ENCODE measurements around the gene HPS4.

The HPS4 gene

GRCh38 chr22:26428515-26429457 is 54.8 kb downstream of the HPS4 start, which contains the start of gene ASPHD2:
TSS of gene ASPHD2 (plus strand) at chr22:26429260. CDS start at chr22:26433616, 4,356 bp downstream.
- TF ChIP-seq, protein P1, sequence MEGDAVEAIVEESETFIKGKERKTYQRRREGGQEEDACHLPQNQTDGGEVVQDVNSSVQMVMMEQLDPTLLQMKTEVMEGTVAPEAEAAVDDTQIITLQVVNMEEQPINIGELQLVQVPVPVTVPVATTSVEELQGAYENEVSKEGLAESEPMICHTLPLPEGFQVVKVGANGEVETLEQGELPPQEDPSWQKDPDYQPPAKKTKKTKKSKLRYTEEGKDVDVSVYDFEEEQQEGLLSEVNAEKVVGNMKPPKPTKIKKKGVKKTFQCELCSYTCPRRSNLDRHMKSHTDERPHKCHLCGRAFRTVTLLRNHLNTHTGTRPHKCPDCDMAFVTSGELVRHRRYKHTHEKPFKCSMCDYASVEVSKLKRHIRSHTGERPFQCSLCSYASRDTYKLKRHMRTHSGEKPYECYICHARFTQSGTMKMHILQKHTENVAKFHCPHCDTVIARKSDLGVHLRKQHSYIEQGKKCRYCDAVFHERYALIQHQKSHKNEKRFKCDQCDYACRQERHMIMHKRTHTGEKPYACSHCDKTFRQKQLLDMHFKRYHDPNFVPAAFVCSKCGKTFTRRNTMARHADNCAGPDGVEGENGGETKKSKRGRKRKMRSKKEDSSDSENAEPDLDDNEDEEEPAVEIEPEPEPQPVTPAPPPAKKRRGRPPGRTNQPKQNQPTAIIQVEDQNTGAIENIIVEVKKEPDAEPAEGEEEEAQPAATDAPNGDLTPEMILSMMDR (IDR thresholded peaks at IDR 0.05), result no peak
- Histone ChIP-seq H3K27ac (peak within 1 kb of the TSS in 1 of 2 donors; percentile 60), H3K4me3 (peak within 1 kb of the TSS; percentile 71)
- no peak for DNase-seq (ENCODE audit: low spot score)

GRCh38 chr22:26426924-26427323 is 56.7 kb downstream of the HPS4 start:
- TF ChIP-seq, protein P1 (IDR thresholded peaks at IDR 0.05), result no peak
- H3K4me3 ChIP-seq, result no peak overlapping the region

GRCh38 chr22:26418620-26419019 is 65.0 kb downstream of the HPS4 start:
- Histone ChIP-seq H3K27ac (no peak overlapping the region), H3K4me3 (no peak overlapping the region)
- DNase-seq (ENCODE audit: low spot score), result no peak
- TF ChIP-seq, protein P1 (IDR thresholded peaks at IDR 0.05), result no peak

More at GRCh38 chr22:26426924-26427323, 56.7 kb downstream of the HPS4 start:
- no peak for DNase-seq (ENCODE audit: low spot score)
- H3K27ac ChIP-seq, result no peak overlapping the region

DNA sequence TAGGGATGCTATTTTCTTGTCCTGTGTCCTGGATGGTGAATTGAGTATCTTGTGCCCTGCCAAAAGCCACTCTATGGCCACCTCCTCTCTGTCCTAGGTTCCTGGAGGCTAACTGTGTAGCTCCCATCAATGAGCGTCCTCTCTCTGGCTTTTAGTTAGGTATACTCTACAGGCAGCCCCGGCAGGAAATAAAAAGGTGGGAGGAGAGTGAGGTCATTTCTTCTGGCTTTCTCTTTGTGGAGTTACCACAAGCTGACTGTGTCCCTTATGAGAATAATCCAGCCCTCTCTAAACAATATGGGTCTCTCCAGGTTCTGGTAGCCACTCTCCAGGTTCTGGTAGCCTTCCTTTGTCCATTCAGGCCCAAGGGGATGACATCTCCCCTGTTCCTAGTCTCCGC is 66.2 kb downstream of the HPS4 start:
- no peak for DNase-seq (ENCODE audit: low spot score)
- TF ChIP-seq, protein P1 (IDR thresholded peaks at IDR 0.05), result no peak
- Histone ChIP-seq H3K4me3 (no peak overlapping the region), H3K27ac (no peak overlapping the region)

DNA sequence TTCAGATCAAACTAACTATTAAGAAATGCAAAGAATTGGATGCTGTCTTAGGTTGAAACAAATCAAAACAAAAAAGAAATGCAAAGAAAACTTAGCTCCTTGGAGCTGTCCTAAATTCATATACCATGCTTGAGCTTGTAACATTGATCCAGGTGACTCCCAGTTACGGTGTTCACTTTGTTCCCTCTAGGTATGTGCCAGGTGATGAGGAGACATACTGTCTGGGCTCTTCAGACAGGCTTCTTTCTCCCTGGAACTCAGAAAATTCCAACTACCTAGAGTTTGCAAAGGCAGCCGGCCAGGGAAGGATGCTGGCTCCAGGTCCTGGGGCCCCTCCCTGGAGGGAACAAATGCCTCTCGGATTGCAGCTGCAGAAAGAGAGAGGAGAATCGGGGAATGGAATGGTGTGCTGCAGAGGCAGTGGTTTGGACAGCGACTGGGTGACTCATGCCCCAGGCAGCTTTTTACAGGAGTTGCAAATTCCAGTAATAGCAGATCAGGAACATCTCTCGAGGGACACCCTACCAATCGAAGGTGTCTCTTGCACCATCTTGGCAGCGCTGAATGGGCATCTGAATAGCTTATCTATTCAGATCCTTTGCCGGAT is 66.8 kb downstream of the HPS4 start:
- no peak for DNase-seq (ENCODE audit: low spot score)
- no peak overlapping the region for H3K27ac ChIP-seq
- no peak overlapping the region for H3K4me3 ChIP-seq
- TF ChIP-seq, protein P1 (IDR thresholded peaks at IDR 0.05), result no peak

DNA sequence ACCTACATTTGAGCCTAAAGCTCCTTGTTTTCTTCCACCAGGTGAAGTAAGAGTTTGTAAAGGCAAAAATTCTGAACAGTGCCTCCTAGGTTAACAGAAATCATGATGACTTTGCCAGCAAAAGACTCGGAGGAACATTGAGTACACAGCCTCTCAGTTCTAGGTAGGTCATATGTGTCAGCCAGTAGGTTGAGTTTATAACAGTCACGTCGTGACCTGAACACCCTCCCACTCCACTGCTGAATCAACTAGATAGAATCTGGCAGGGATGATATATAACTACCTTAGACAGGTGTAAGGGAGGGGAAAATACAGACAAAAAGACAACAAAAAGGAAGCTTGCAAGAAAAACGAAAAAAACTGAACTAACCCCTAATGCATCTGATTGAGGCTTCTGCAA is 67.3 kb downstream of the HPS4 start:
- TF ChIP-seq, protein P1 (IDR thresholded peaks at IDR 0.05), result no peak
- no peak for DNase-seq (ENCODE audit: low spot score)
- Histone ChIP-seq H3K27ac (no peak overlapping the region), H3K4me3 (no peak overlapping the region)

Data from coronary artery (tissue), 2 donors.